Endothelial cell of umbilical vein (primary cell): ENCODE measurements around the gene MCM3AP. TPM values are rescaled to one million over a fixed set of nuclear protein-coding genes. Genes with fewer than 3 reads are reported as not detected.

Experiments
- BruUV-seq: library from RNA; stranded (reverse); fragments of 400-500 nt; replicated peaks from 2 replicates; lab custom pipeline; 2021; lab: Mats Ljungman, UMichigan
- CTCF ChIA-PET: fragments of 300-600, 350-600 bp; sonication (Branson Sonifier 250); formaldehyde crosslinking; loops from one replicate; lab custom pipeline; 2021; ENCODE audit warnings: antibody characterized with exemption, inconsistent platforms; lab: Charles Lee
- POLR2A ChIA-PET: fragments of 300-600, 350-600 bp; sonication (Branson Sonifier 250); formaldehyde crosslinking; loops from one replicate; lab custom pipeline; 2021; ENCODE audit warnings: antibody characterized with exemption, inconsistent platforms; lab: Charles Lee
- DNase-seq: peaks from one replicate; pipeline ENCODE4 v3.0.0-alpha.2; 2011; ENCODE audit warnings: low read depth, low spot score
- FAIRE-seq: peaks from 2 replicates; lab custom pipeline; 2011; peaks lifted over from hg19 to GRCh38; lab: Jason Lieb, UNC
- H2AFZ ChIP-seq: 2 replicates; pipeline ENCODE4 v1.6.0; 2012; ENCODE audit warnings: low read depth, low read length, control low read depth, inconsistent platforms
- H3K27ac ChIP-seq: 2 replicates; pipeline ENCODE4 v1.5.1; 2011; ENCODE audit warnings: low read depth, mild to moderate bottlenecking, control low read depth, low read length, moderate library complexity; ENCODE audit not compliant: insufficient read depth
- H3K27me3 ChIP-seq, 2 experiments: 2 replicates each; pipeline versions ENCODE4 v1.6.0 to v1.6.1; 2011; ENCODE audit warnings: low read length in 2 of 2, mixed read lengths in 1 of 2; ENCODE audit not compliant: control insufficient read depth in 2 of 2, insufficient read depth in 2 of 2
- H3K36me3 ChIP-seq, 2 experiments: 2 replicates in 1 of 2; 3 replicates in 1 of 2; pipeline ENCODE4 v1.5.1; 2011; ENCODE audit warnings: low read length in 2 of 2, mild to moderate bottlenecking in 1 of 2, moderate library complexity in 1 of 2; ENCODE audit not compliant: control insufficient read depth in 2 of 2, insufficient read depth in 2 of 2; ENCODE audit errors: extremely low read depth in 1 of 2
- H3K4me1 ChIP-seq: 3 replicates; pipeline ENCODE4 v1.5.1; 2011; ENCODE audit warnings: mild to moderate bottlenecking, low read length; ENCODE audit not compliant: control insufficient read depth, insufficient read depth; ENCODE audit errors: extremely low read depth
- H3K4me2 ChIP-seq: 2 replicates; pipeline ENCODE4 v1.6.1; 2011; ENCODE audit warnings: low read length, control low read depth, mixed read lengths; ENCODE audit not compliant: insufficient read depth
- H3K4me3 ChIP-seq, 3 experiments: fragments of 200-600 bp in 1 of 3; sonication (generic), shearing (Covaris generic) in 1 of 3; replicated peaks in 1 of 3; 2 replicates each; pipeline ENCODE4 v1.5.1; 2011 to 2016; ENCODE audit warnings: control low read depth in 3 of 3, low read length in 3 of 3, mild to moderate bottlenecking in 2 of 3, inconsistent platforms in 1 of 3, low read depth in 1 of 3, moderate library complexity in 1 of 3; ENCODE audit not compliant: insufficient read depth in 1 of 3
- H3K79me2 ChIP-seq: 2 replicates; pipeline ENCODE4 v1.6.0; 2012; ENCODE audit warnings: low read length, inconsistent platforms; ENCODE audit not compliant: control insufficient read depth, insufficient read depth
- H3K9ac ChIP-seq: replicated peaks from 2 replicates; pipeline ENCODE3; 2011; ENCODE audit warnings: low read length, control low read depth; ENCODE audit not compliant: insufficient read depth; ENCODE audit errors: extremely low read depth
- H3K9me1 ChIP-seq: replicated peaks from 3 replicates; pipeline ENCODE4 v1.6.0; 2011; ENCODE audit warnings: mild to moderate bottlenecking, low read length; ENCODE audit not compliant: control insufficient read depth, insufficient read depth; ENCODE audit errors: extremely low read depth
- H3K9me3 ChIP-seq: replicated peaks from 2 replicates; pipeline ENCODE4 v1.5.1; 2012; ENCODE audit warnings: low read length, inconsistent platforms; ENCODE audit not compliant: control insufficient read depth, insufficient read depth
- H4K20me1 ChIP-seq: replicated peaks from 2 replicates; pipeline ENCODE3; 2011; ENCODE audit warnings: mild to moderate bottlenecking, low read length; ENCODE audit not compliant: control insufficient read depth, insufficient read depth; ENCODE audit errors: extremely low read depth
- EZH2 ChIP-seq: IDR thresholded peaks from 2 replicates; pipeline ENCODE4 v1.6.1; 2012; ENCODE audit warnings: borderline replicate concordance, low read depth, mild to moderate bottlenecking, moderate library complexity, low read length, inconsistent platforms; ENCODE audit not compliant: severe bottlenecking
- FOS ChIP-seq: IDR thresholded peaks from 2 replicates; pipeline ENCODE4 v1.6.1; 2011; ENCODE audit warnings: mild to moderate bottlenecking, low read length, moderate library complexity, borderline replicate concordance; ENCODE audit not compliant: insufficient read depth
- GATA2 ChIP-seq: IDR thresholded peaks from 2 replicates; pipeline ENCODE4 v1.7.0; 2011; ENCODE audit warnings: low read depth, mild to moderate bottlenecking, moderate library complexity, mixed read lengths, low read length; ENCODE audit not compliant: insufficient read length, insufficient read depth
- POLR2A ChIP-seq: IDR thresholded peaks from 2 replicates; pipeline ENCODE4 v1.6.1; 2012; ENCODE audit warnings: low read depth, mild to moderate bottlenecking, control low read depth, low read length
- POLR2AphosphoS5 ChIP-seq: IDR thresholded peaks from 2 replicates; pipeline ENCODE4 v1.6.1; 2012; ENCODE audit warnings: low read depth, mild to moderate bottlenecking, control low read depth, low read length, moderate library complexity; ENCODE audit not compliant: insufficient read depth
- dilution Hi-C: fragments of 300-500 bp; cut with MboI; formaldehyde crosslinking; loops from one replicate; pipeline ENCODE4 v1.15.0; 2019; ENCODE audit warnings: low sequenced_read_pairs; ENCODE audit not compliant: extremely low pct_ligation_motif_present
- intact Hi-C: fragments of 100-400 bp; cut with micrococcal nuclease; formaldehyde crosslinking; loops from one replicate; pipeline ENCODE4 v1.10.0; 2022
- polyA plus RNA-seq, 4 experiments: library from polyadenylated mRNA; depleted of rRNA in 3 of 4; stranded (reverse) in 3 of 4; unstranded in 1 of 4; fragments of >200 nt; gene quantifications; 2 replicates each; pipeline versions ENCODE4 v1.2.1 to v1.2.3, GENCODE V29; 2011 to 2012; ENCODE audit warnings: missing spikeins in 1 of 4
- total RNA-seq: library from RNA; stranded (reverse); gene quantifications from 2 replicates; pipeline ENCODE4 v1.2.3, GENCODE V29; 2021
- TF ChIP-seq, protein P1 (sequence below), 2 donors: IDR thresholded peaks; 1 replicate in 1 of 2; 2 replicates in 1 of 2; pipeline ENCODE4 v1.5.1; 2011; ENCODE audit warnings: low read length in 2 of 2, mild to moderate bottlenecking in 2 of 2, moderate library complexity in 2 of 2, control low read depth in 1 of 2, inconsistent platforms in 1 of 2, low read depth in 1 of 2; ENCODE audit not compliant: insufficient read depth in 1 of 2; ENCODE audit errors: extremely low read depth in 1 of 2
- TF ChIP-seq, protein P2 (sequence below): IDR thresholded peaks from 2 replicates; pipeline ENCODE4 v1.6.1; 2011; ENCODE audit not compliant: insufficient read depth, insufficient read length

Gene MCM3AP
- total and polyA plus RNA-seq, 2 donors (not counting 3 experiments of a cell fraction or from before 2014, with no cell fraction given) = 37.9 to 115 TPM

DNA sequence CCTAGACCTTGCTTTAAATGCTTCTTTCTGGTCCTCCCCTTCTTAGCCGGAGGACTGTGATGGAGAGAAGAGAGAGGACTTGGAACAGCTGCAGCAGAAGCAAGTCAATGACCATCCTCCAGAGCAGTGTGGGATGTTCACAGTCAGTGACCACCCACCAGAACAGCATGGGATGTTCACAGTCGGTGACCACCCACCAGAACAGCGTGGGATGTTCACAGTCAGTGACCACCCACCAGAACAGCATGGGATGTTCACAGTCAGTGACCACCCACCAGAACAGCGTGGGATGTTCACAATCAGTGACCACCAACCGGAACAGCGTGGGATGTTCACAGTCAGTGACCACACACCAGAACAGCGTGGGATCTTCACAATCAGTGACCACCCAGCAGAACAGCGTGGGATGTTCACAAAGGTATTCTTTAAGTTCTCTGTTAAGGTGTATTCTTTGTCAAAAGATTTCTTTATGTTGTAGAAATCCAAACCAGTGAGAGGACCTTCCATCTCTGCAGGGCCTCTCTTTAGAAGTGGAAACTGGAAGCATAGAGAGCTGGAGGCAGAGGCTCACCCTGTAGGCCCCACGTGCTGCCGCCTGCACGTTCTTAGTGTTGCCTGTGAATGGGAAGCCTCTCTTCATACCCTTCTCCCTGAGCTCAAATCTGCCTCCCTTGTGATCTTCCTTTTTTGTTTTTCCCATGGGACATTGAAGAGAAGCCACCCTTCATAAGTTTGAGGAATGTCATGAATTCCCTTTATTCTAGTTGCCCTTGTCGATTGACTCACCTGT, 49.1 kb upstream of the MCM3AP start:
- Histone ChIP-seq H3K9ac (no peak overlapping the region), H3K27ac (no peak overlapping the region), H3K9me3 (no peaks in the 10 kb centered on the region), H3K27me3 (no peaks in the 10 kb centered on the region), H3K4me1 (no peaks in the 10 kb centered on the region), H3K9me1 (no peaks in the 10 kb centered on the region), H3K4me2 (no peak overlapping the region), H3K4me3 (no peak overlapping the region), H3K79me2 (peaks cover 10% of the 10 kb centered on the region), H4K20me1 (no peaks in the 10 kb centered on the region), H3K36me3 (peaks cover 12% of the 10 kb centered on the region in 2 experiments), H2AFZ (no peak overlapping the region)
- dilution Hi-C loops (no loop called here), intact Hi-C loops (no loop called here)
- CTCF ChIA-PET = interaction anchor here (1.2 to 1.4 kb wide), 2 partner anchors 9 to 17 kb away, joined by 3 to 4 read pairs; a partner anchor contains a TSS
- no TSS peak for BruUV-seq
- no peak for FAIRE-seq
- no peak for DNase-seq
- POLR2A ChIA-PET = no interaction called here
- TF ChIP-seq, protein P1, sequence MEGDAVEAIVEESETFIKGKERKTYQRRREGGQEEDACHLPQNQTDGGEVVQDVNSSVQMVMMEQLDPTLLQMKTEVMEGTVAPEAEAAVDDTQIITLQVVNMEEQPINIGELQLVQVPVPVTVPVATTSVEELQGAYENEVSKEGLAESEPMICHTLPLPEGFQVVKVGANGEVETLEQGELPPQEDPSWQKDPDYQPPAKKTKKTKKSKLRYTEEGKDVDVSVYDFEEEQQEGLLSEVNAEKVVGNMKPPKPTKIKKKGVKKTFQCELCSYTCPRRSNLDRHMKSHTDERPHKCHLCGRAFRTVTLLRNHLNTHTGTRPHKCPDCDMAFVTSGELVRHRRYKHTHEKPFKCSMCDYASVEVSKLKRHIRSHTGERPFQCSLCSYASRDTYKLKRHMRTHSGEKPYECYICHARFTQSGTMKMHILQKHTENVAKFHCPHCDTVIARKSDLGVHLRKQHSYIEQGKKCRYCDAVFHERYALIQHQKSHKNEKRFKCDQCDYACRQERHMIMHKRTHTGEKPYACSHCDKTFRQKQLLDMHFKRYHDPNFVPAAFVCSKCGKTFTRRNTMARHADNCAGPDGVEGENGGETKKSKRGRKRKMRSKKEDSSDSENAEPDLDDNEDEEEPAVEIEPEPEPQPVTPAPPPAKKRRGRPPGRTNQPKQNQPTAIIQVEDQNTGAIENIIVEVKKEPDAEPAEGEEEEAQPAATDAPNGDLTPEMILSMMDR (IDR thresholded peaks at IDR 0.05; ENCODE audit: extremely low read depth in 1 of 2, insufficient read depth in 1 of 2, low read depth in 1 of 2, low read length in 2 of 2) = no peak
- no peak for TF ChIP-seq GATA2
- TF ChIP-seq POLR2AphosphoS5 = no peak
- no peak for TF ChIP-seq FOS
- TF ChIP-seq, protein P2, sequence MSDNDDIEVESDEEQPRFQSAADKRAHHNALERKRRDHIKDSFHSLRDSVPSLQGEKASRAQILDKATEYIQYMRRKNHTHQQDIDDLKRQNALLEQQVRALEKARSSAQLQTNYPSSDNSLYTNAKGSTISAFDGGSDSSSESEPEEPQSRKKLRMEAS = no peak
- TF ChIP-seq EZH2 = no peak
- no peak for TF ChIP-seq POLR2A
